Activated B cell treated with CpG ODN at 0.5 μM for 24 hours (primary cell): ENCODE measurements around the gene TH. TPM values are rescaled to one million over a fixed set of nuclear protein-coding genes. Genes with fewer than 3 reads are reported as not detected.

ENCODE experiments used
- ATAC-seq: fragments of 200-7000 bp; cut with Tn5 transposase; one replicate; pipeline ENCODE4 v1.10.0; 2021; ENCODE audit warnings: low read depth, mild to moderate bottlenecking, moderate library complexity
- CTCF ChIA-PET: fragments of 350-600 bp; sonication (Branson Sonifier 250); formaldehyde crosslinking; loops from one replicate; lab custom pipeline; 2021; ENCODE audit warnings: antibody characterized with exemption; lab: Charles Lee
- POLR2A ChIA-PET: fragments of 350-600 bp; sonication (Branson Sonifier 250); formaldehyde crosslinking; loops from one replicate; lab custom pipeline; 2021; ENCODE audit warnings: antibody characterized with exemption; lab: Charles Lee
- DNase-seq: peaks from one replicate; pipeline ENCODE4 v3.0.0; 2022
- H3K27ac Mint-ChIP-seq: one replicate; pipeline ENCODE4 v1.8.0; 2020; ENCODE audit warnings: mixed read lengths
- H3K27me3 Mint-ChIP-seq: one replicate; pipeline ENCODE4 v1.8.0; 2021; ENCODE audit warnings: mixed read lengths
- H3K36me3 Mint-ChIP-seq: one replicate; pipeline ENCODE4 v1.8.0; 2021; ENCODE audit warnings: low read depth, mixed read lengths
- H3K4me1 Mint-ChIP-seq: one replicate; pipeline ENCODE4 v1.8.0; 2021; ENCODE audit warnings: mixed read lengths
- H3K4me3 Mint-ChIP-seq: one replicate; pipeline ENCODE4 v1.8.0; 2020; ENCODE audit warnings: mild to moderate bottlenecking, mixed read lengths
- H3K9me3 Mint-ChIP-seq: one replicate; pipeline ENCODE4 v1.8.0; 2020; ENCODE audit warnings: mixed read lengths
- intact Hi-C: fragments of 100-400 bp; cut with micrococcal nuclease; formaldehyde crosslinking; loops from one replicate; pipeline ENCODE4 v1.15.1; 2024
- total RNA-seq: library from RNA; stranded (reverse); gene quantifications from 2 replicates; pipeline ENCODE4 v1.2.3, GENCODE V29; 2022
- TF ChIP-seq, protein P1 (sequence below): fragments of 200-600 bp; IDR thresholded peaks from one replicate; pipeline ENCODE4 v1.8.0; 2022; ENCODE audit warnings: antibody characterized with exemption, mild to moderate bottlenecking

The TH gene
- total RNA-seq, 1 donor from 2014 or later: not detected

DNA sequence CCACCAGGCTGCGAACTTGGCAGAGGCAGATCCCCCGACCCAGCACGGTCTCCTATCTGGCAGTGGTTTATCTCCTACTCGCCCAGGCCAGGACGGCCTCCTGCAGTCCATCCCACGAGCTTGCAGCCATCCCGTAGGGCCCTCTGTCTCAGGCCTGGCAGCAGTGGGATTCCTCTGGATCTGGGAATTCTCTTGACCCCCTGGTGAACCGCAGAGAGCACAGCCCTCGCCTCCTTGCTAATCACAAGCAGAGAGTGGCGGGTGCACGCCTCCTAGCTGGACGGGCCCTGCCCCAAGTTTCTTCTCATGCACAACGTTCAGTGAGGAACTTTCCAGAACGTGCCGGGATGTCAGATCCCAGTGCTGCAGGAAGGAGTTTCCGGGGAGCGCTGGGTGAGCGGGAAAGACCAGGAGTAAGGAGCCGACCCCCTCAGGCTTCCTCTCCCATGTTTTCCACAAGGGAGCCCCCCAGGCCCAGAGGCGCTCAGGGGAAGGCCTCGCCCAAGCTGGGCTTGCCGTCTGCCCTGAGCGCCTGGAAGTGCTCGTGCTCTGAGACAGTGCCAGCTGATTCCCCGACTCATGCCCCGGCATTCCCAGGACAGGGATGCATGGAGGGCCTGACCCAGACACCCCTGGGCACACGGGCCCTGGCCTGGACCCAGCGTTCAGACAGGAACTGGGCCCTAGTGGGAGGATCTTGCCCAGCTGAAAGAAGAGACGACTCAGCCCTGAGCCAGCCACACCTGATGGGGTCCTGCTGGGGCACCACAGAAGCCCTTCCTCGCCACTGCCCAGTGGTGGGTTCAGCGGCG, 57.0 kb downstream of the TH start:
- Mint-ChIP-seq H3K36me3 (no peaks in the 10 kb centered on the region), H3K27ac (no peak overlapping the region), H3K9me3 (peaks cover 3% of the 10 kb centered on the region), H3K4me1 (no peaks in the 10 kb centered on the region), H3K27me3 (peaks cover 21% of the 10 kb centered on the region), H3K4me3 (no peak overlapping the region)
- ATAC-seq (no peak), DNase-seq (no peak)
- intact Hi-C loops: no loop called here
- ChIA-PET POLR2A (no interaction called here), CTCF (interaction anchor here (1.0 kb wide), 1 partner anchor 37 kb away, joined by 3 read pairs; no protein-coding TSS in a partner anchor)
- TF ChIP-seq, protein P1, sequence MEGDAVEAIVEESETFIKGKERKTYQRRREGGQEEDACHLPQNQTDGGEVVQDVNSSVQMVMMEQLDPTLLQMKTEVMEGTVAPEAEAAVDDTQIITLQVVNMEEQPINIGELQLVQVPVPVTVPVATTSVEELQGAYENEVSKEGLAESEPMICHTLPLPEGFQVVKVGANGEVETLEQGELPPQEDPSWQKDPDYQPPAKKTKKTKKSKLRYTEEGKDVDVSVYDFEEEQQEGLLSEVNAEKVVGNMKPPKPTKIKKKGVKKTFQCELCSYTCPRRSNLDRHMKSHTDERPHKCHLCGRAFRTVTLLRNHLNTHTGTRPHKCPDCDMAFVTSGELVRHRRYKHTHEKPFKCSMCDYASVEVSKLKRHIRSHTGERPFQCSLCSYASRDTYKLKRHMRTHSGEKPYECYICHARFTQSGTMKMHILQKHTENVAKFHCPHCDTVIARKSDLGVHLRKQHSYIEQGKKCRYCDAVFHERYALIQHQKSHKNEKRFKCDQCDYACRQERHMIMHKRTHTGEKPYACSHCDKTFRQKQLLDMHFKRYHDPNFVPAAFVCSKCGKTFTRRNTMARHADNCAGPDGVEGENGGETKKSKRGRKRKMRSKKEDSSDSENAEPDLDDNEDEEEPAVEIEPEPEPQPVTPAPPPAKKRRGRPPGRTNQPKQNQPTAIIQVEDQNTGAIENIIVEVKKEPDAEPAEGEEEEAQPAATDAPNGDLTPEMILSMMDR: no peak

Other genes starting within 250 kb of the TH start
- gene MRPL23, start 224.5 kb downstream of the TH start, total RNA-seq: 89.8 and 95.0 TPM in 2 replicates
- gene H19, start 174.0 kb downstream of the TH start, total RNA-seq: not detected in 2 replicates
- gene IGF2, start 32.4 kb downstream of the TH start, total RNA-seq: not detected in 2 replicates
- gene INS, start 10.6 kb downstream of the TH start, total RNA-seq: not detected in 2 replicates
- gene ASCL2, start 98.8 kb upstream of the TH start, total RNA-seq: 1.3 and 1.4 TPM in 2 replicates
- gene C11orf21, start 130.1 kb upstream of the TH start, total RNA-seq: 5.2 and 8.8 TPM in 2 replicates
- 6.8 and 7.3 TPM in 2 replicates for gene TSPAN32, start 130.2 kb upstream of the TH start, total RNA-seq
- 130 and 132 TPM in 2 replicates for gene CD81, start 205.5 kb upstream of the TH start, total RNA-seq
- 59.4 and 59.7 TPM in 2 replicates for gene TSSC4, start 228.9 kb upstream of the TH start, total RNA-seq